ENCODE results near the gene AP4E1.
"Not testable (repeated sequence)": the region's sequence is repeated elsewhere in the genome, so short reads cannot be mapped to it uniquely, and the experiment has no call there.

Gene AP4E1

GRCh38 chr15:50889589-50889988 is 18.9 kb upstream of the AP4E1 start:
- DNase-seq = no peak

GRCh38 chr15:50890751-50891150 is 17.7 kb upstream of the AP4E1 start:
- peak; percentile 57 for DNase-seq

- DNase-seq = no peak
These were observed 17.3 kb upstream of the AP4E1 start for GRCh38 chr15:50891159-50891558.

DNA sequence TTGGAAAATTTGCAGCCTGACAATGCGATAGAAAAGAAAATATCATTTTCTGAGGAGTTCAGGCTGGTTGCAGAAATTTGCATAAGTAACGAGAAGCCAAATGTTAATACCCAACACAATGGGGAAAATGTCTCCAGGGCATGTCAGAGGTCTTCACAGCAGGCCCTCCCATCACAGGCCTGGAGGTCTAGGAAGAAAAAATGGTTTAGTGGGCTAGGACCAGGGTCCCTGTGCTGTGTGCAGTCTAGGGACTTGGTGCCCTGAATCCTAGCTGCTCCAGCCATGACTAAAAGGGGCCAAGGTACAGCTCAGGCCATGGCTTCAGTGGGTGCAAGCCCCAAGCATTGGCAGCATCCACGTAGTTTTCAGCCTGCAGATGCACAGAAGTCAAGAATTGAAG is 14.5 kb upstream of the AP4E1 start:
- no peak for DNase-seq

DNA sequence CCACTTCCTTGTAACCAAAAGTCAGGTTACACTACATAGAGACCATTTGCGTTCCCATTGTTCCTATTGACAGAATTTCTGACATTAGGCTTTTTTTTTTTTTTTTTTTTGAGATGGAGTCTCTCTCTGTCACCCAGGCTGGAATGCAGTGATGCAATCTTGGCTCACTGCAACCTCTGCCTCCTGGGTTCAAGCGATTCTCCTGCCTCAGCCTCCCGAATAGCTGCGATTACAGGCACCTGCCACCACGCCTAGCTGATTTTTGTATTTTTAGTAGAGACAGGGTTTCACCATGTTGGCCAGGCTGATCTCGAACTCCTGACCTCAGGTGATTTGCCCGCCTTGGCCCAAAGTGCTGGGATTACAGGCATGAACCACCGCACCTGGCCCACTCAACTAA is 7.1 kb upstream of the AP4E1 start:
- DNase-seq = not testable (repeated sequence)

- DNase-seq = no peak
These were observed 4.3 kb upstream of the AP4E1 start for GRCh38 chr15:50904211-50904610.

DNA sequence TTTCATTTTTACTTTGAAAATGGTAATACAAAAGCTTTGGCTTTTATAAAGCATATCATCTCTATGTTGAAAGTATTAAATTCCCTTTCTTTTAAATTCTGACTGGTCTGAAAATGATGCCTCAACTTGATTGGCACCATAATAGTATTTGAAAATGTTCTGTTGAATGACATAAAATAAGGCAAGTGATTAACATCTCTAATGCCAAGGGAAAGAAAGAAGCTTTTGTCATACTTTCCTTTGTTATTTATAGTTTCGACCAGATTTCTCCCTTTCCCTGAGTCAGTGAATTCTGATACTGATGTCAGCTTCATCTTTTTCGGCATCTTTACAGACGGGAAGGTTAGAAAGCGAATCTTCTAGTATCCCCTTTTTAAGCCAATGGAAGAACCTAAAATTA is 3.4 kb upstream of the AP4E1 start:
- DNase-seq = no peak

GRCh38 chr15:50906954-50907600 is 1.4 kb upstream of the AP4E1 start:
- DNase-seq = no peak

DNA sequence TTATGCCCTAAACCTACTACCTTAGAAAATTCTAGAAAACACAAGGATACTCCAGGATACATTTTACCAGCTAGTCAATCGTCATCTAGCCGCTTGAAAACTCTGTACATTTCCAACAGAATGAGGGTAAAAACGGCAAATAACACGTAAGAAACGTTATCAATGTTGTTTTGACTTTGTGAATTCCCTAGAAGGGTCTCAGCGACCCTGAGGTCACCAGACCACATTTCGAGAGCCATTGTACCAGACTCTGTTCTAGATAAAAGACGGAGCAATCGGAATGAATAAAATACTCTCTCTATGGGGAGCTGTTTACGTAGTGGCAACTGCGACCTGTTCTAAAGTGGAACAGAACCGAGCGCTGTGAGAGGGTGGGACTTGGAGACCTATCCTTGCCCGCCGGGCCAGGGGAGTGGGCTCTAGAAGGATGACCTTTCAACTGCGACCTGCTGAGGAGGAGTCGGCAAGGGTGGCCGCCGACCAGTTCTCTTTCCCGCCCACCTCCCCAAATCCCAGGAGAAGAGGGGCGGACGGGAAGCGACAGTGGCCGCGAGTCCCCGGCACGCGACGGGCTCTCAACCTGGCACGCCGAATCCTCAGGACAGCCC is 778 bp upstream of the AP4E1 start:
- DNase-seq = peak; percentile 27

DNA sequence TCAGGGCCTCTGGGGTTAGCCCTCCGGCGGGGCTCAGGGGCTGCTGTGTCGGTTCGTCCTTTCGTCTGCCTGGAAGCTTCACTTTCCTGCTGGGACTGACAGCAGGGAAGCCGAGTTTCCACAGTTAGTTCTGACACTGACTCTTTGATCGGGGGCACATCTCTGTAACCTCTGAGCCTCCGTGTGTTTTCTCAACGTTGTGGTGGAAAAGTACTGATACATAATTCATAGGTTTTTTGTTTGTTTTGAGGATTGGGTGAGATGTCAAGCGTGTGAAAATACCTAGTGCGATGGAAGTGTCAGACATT is 481 bp downstream of the AP4E1 start:
- no peak for DNase-seq

DNA sequence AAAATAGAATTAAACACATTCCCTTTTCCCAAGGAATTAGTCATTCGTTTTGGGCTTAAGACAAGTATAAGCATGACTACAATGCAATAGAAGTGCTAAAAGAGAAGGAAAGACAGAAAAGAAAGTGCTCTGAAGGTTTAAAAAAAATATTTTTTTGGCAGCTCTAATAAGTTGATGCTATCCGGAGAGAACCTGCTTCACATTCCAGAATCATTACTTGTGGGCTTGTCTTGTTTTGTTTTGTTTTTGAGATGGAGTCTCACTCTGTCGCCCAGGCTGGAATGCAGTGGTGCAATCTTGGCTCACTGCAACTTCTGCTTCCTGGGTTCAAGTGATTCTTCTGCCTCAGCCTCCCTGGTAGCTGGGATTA is 1.9 kb downstream of the AP4E1 start:
- peak; percentile 92 for DNase-seq

GRCh38 chr15:50911001-50911400 is 2.5 kb downstream of the AP4E1 start:
- DNase-seq = peak; percentile 67

DNA sequence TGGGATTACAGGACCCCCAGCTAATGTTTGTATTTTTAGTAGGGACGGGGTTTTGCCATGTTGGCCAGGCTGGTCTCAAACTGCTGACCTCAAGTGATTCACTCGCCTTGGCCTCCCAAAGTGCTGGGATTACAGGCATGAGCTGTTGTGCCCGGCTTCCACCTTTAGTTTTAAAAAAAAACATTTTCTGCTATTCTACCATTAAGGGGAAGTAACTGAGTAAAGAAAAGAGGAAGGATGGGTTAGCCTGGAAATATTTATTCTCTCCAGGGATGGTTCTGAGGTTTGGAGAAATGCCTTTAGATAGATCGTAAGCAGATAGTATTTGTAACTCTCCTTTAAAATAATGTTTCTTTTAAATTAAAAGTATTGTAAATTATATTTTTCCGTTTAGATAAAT is 3.1 kb downstream of the AP4E1 start:
- DNase-seq = peak; percentile 56

DNA sequence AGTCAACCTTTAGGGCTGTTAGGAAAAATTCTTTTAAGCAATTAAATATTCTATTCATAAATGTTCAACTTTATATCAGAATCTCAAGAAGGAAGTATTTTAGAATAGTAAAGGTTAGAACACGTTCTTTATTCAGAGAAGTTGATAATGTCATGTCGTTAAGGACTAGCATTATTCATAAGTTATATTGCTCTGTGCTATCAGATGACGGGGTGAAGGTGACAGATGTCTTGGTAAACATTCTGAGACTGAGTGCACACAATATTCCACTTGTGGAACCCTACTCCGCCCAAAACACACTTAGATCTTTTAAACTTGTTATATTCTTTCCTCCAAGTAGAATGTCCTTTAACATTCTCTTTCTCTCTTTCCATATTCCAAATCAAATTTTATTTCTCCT is 7.9 kb downstream of the AP4E1 start:
- no peak for DNase-seq

GRCh38 chr15:50919359-50919758 is 10.9 kb downstream of the AP4E1 start:
- not testable (repeated sequence) for DNase-seq

DNA sequence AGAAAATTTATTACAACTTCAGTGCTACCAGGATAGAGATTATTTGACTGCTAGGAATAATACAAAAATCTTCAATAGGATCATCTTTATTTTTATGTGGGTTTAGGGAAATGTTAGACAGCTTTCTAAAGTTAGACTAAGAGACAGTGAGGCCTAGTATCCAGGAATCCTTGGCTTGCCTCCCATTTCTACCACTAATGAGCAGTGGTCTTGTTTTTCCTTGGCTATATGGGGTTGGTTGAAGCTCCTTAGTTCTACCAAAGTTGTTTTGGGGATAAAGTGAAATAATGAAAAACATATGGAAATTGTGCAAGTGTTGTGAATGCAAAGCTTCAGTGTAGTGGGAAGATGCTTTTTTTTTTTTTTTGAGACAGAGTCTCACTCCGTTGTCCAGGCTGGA is 16.8 kb downstream of the AP4E1 start:
- peak; percentile 51 for DNase-seq

DNA sequence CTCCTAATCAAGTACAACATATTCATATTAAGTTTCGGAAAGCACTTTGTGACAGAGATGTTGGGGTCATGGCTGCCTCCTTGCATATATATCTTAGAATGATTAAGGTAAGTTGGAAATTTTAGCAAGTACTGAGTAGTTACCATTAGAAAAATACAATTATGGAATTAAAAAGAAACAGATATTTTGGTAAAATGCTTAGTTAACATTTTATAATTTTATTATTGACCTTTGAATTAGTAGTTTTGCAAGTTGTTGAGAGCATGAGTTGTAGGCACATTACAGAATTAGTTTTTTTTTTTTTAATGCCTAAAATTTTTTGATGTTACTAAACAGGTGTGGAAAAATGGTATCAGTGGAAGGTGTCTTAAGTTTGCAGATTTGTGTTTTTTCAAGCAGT is 20.6 kb downstream of the AP4E1 start:
- DNase-seq = no peak

DNA sequence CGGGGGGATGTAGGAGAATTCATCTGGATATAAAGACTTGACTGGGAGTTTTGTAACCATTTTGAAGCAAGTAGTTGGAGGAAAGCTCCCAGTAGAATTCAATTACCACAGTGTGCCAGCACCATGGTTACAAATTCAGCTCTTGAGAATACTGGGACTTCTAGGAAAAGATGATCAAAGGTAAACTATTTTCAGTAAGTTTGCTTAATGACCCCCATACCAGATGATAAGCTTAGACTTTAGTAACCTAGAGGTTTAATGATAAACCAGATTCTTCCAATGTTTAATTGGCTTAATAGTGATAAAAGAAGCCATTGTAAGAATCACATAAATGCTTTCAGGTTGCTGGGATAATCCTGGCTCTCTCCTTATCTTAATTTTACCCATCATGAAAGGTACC is 22.3 kb downstream of the AP4E1 start:
- no peak for DNase-seq

DNA sequence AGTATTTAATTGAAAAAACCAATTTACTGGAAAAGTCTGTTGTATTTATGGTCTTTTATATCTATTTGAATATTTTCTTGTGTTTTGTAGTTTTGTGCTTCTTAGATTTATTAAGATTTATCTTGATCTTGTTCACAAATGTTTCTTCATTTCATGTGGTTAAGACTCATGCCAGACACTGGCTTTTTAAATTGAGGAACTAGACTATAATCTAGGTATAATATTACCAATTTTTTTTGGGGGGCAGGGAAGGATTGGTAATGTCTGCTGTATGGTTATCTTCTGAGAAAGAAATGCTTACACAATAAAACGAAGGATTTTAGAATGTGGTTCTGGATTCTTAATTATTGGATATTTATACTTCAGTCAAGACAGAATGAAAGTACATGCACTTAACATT is 24.9 kb downstream of the AP4E1 start:
- no peak for DNase-seq

GRCh38 chr15:50938525-50938924 is 30.0 kb downstream of the AP4E1 start:
- DNase-seq = no peak

DNA sequence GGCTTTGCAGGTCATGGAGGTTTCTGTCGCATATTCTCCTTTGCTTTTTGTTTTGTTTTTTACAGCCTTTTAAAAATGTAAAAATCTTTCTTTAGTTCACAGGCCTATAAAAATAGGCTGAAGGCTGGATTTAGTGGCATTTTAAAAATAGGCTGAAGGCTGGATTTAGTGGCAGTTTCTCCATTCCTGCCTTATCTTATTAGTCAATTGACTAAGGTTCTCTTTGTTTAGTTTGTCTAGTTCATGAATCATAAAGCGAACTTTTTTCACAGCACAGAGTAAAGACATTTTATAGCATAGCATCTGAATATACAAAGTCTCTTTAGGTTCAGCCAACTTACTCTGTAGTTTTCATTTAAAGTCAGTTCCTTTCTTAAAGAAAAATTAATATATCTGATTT is 31.4 kb downstream of the AP4E1 start:
- peak; percentile 14 for DNase-seq

DNA sequence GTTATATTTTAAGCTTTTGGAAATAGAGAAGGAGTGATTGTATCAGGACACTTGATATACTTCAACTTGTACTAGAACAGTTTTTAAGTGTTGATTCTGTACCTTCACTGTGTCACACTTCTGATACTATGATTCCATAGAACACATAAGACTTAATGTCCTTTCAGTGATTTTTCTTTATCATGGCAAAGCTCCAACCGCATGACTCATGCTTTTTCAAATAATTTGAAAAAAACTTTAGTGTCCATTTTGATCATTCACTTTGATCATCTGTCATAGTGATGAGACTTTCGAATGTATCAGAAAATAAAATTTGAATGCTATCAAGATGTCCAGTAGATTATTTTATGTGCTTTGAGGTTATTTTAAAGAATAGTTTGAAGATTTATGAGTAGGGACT is 32.0 kb downstream of the AP4E1 start:
- peak; percentile 15 for DNase-seq

GRCh38 chr15:50943638-50944037 is 35.2 kb downstream of the AP4E1 start:
- peak; percentile 5 for DNase-seq

- DNase-seq = no peak
These were observed 36.2 kb downstream of the AP4E1 start for GRCh38 chr15:50944672-50945071.

- DNase-seq = peak; percentile 3
These were observed 37.2 kb downstream of the AP4E1 start for GRCh38 chr15:50945725-50946124.
